ENCODE data around the gene LBX2.

Gene LBX2, protein sequence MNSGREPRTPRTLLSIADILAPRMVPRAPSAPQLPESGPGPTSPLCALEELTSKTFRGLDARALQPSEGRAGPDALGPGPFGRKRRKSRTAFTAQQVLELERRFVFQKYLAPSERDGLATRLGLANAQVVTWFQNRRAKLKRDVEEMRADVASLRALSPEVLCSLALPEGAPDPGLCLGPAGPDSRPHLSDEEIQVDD

DNA sequence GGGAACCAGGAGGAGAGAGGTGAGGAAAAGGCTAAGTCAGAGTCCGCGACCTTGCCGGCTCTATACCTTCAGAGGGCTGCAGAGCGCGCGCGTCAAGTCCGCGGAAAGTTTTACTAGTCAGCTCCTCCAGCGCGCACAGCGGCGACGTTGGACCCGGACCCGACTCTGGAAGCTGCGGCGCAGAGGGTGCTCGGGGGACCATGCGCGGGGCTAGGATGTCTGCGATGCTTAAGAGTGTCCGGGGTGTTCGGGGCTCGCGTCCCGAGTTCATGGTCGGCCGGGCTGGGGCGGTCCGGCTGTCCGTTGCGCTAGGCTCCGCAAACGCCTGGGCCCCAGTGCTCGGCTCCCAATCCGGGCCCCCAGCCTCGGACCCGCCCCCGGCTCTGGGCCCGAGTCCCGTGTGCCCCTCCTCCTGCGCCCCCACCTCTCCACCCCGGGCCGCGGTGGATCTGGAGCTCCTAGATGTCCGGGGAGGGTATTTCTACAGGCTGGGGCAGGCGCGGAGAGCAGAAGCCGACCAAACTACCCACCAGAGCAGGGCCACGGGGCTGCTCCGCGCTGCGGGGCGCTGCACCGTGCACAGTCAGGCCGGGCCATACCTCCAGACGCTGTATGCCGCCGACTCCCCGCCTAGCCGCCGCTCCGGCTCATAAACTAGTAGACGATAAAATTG, at the start of gene LBX2:
LBX2 (minus strand) TSS at position 337 of the 673 bp plus-strand sequence; CDS start at position 271, 66 bp downstream.
- no peak for DNase-seq (ENCODE audit: low spot score)

DNA sequence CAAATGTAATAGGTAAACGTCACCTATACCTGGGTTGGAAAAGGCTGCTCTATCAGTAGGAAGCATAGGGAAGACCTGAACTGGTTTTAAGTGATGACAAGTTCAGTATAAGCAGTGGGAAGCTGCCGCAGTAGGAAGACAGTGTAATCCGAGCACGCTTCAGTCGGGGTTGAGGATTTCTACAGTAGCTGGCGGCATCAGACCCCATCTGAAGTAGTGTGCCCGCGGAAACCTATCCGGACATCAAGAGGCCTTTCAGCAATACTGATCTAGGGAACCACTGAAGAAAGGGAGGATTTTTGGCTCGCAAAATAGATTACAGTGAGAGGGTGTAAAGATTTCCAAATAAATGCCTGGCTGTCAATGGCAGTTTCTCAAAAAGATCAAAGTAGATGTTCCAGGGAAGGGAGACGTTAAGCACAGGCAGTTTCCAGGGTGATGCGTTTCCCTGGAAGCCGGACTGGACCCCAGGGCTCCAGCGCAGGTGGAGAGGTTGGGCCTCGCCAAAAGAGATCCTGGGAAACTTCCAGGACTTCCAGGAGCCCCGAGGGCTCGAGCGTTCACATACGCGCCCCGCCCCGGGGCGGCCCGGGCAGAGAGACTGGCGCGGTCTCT, 49.0 kb upstream of the LBX2 start:
- DNase-seq (ENCODE audit: low spot score): no peak

DNA sequence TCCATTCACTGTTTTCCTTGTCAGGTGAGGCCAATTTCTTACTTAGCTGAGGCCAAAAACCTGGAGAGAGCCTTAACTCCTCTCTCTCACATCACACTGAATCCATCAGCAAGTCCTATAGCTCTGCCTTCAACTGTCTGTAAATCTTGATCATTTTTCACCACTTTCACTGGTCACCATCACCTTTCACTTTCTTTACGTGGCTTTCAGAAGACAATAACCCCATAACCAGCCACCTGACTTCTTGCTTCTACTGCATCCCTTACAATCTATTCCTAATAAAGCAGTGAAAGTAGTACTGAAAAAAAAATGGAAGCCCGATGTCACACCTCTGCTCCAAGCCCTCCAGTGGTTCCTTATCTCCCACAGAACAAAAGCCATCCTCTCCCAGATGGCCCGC, 46.6 kb upstream of the LBX2 start:
- DNase-seq (ENCODE audit: low spot score): no peak

DNA sequence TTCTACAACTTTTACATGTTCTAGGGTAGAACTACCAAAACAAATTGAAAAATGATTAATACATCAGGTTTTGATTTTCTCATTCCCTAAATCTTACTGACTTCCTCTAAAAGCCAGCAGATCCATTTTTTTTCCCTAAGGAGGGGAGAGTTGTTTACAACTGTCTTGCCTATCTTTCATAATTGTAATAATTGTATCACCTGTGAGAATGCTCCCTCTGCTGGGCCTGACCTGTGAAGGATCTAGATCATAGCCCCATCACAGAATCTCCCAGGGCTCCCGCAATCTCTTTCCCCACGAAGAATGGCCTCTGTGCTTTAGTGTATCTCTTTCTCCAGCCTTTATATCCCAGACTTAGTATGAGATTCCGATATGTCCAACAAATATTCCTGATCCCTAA, 45.2 kb upstream of the LBX2 start:
- no peak for DNase-seq (ENCODE audit: low spot score)

DNA sequence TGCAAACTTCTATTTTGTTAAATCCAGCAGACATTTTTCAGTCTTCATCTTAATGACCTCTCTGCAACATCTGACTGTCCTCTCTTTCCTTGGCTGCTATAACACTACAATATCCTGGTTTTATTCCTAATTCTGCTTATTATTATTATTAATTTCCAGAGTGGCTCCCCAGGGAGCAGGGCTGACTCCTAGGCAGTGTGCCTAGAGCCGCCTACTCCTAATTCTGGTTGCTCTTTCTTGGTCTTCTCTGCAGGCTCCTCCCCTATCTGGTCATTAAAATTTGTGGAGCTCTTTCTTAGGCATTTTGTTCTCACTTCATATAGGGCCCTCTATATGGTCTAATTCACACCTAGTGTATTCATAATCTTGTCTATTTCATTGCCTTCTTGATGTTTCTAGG, 43.6 kb upstream of the LBX2 start:
- DNase-seq (ENCODE audit: low spot score): no peak

DNA sequence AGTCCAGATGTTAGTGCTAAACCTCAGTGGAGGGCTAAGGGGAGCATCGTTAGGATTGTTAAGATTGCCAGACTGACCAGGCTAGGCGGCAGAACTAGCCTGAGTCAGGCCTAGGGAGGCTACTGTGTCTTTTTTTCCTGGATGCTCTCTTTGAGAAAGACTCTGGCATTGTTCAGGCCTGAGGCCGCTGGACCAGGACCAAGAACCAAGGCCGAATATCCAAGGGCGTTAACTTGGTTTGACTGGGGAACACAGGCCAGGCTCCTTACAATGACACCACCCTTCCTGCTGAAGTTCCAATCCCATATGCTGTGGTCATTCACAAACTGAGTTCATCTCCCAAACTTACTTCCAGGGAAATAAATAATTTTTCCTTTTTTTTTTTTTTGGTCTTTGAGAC, 40.9 kb upstream of the LBX2 start:
- DNase-seq (ENCODE audit: low spot score): no peak

DNA sequence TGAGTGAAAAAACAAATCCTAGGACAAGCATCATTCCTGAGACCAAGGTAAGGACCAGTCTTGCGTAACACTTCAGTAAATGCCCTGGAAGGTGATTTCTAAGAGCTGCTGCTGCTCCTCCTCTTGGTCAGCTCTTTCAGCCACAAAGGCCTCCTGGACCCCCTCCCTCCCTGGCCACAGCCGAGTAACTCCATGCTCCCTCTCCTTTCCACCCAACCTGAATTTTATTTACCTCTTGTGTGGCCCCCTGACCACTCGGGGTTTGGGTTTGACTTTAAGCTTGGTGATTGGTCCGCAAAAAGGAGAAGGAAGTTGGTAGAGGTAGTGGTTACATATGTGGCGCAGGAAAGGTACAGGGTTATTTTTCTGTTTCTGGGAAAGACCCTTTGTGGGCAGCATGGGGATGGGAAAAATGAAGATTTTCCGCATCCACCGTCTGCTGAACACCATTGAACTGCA, 39.5 kb upstream of the LBX2 start:
- peak; percentile 29 for DNase-seq (ENCODE audit: low spot score)

DNA sequence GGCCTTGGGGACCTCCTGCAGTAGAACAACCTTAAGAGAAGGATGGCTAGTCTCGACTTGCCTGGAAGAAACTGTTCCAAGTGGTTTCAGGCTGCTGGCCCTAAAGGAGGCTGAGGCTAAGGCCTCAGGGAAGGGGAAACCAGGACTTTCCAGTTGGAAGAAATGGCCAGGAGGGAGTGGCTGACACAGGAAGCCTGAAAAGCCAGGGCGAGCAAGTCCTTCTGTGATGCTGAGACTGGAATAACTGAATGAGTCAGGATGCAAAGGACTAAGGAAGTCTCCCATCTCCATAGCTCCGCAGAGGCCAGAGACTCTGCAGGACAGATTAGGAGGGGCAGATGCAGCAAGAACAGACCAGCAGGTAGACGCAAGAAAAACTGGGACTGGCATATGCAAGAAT, 37.7 kb upstream of the LBX2 start:
- DNase-seq (ENCODE audit: low spot score): no peak

DNA sequence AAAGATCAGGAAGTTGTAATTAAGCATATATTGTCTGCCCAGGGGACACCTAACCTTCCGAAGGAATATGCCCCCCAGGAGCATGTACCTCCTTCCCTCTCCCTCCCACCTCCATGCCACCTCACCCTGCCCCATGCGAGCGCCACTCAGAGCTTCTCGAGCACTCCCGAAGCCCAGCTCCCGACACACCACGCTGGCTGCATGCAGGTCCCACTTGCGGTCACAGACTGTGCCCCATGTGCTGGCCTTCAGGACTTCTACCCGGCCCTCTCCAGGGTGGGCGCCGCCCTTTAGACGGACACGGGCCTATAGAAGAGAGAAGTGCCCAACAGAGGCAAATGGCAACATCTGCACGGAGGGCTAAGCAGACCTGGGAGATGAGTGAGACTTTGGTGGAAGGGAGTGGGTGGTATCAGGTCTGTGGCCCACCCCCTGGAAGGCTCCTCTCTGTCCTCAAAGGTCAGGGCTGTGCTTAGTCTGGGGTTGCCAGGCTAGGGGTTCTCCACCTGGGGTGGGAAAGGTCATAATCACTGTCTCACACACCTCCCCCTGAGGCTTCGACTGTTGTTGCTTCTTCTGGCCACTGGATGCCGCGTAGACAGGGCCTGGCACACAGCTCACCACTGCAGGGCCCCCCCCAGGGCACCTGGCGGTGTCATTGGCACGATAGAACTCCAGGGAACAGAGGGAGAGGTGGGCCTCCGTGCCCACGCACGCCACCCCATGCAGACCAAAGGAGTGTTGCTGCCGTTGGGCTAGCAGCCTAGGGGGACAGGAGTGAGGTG, 37.0 kb upstream of the LBX2 start:
- DNase-seq (ENCODE audit: low spot score): no peak

DNA sequence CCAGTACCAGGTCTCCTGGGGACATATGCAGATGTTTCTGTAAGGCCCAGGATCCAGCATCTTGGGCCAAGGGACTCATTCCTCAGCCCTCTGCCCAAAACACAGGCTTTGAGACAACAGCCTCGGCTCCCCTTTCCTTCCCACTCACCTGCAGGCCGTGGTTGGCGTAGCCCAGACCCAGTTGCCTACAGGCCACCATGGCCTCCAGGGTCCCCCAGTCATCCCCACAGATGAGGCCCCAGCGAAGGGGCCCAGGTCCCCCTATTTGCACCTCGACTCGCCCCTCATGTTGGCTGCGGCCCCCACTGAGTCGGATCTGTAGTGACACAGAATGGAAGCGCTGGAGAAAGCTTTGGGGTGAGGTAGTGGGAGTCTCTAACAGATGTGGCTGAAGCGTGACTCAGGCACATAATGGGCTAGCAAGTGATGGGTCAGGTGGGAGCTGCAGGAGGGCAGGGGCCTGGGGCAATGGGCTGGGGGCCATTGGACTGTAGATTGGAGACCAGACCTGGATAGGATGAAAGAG, 36.1 kb upstream of the LBX2 start:
- no peak for DNase-seq (ENCODE audit: low spot score)

DNA sequence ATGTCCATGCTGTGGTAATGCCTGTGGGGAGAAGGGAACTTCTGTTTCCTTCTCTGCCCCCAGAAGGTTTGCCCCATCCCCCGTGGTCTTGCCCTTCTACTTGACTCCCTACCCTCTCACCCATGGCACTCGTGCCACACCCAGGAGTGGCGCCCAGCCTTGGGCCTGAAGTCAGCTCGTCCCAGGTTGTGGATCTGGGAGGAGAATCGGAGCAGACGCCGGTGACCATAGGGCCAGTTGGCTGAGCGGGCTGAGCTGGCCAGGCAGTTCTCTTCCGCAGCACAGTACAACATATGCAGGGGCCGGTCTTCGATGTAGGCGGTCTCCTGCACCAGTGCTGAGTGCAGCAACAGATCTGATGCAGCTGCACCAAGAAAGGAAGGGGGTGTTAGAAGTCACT, 35.0 kb upstream of the LBX2 start:
- DNase-seq (ENCODE audit: low spot score): no peak

DNA sequence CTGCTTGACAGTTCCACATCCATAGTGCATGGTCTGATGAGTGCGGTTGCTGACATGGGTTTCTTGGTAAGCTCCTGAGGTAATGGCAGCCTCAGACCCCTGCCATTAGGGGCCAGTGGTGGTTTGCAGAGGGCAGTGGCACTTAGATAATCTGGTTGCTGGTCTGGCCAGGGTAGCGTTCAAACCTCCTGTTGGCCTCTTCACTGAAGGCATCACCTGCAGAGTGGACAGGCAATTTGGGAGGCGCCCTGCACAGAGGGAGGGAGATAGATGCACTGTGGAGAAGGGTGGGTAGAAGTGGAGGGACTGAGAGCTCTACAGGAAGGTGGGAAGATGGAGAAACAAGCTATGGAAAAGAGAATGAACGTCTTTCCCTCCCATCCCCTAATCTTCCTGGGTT, 34.1 kb upstream of the LBX2 start:
- no peak for DNase-seq (ENCODE audit: low spot score)

DNA sequence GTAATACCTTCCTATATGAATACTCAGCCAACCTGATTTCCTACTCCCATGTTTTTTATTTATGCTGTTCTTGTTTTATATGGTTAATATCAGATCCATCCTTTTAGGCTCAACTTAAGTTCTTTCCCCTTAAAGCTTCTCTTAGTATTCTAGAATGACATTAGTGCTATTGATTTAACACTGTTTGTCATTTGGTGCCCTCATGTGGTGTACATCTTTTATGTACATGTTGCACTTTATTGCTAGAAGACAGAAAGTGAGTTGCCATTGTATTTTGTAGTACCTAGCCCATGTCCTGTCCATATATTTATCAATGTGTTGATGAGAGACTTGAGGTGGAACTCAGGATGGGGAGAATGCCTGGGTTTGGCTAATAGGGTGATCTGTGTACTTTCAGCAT, 32.8 kb upstream of the LBX2 start:
- DNase-seq (ENCODE audit: low spot score): peak; percentile 49

DNA sequence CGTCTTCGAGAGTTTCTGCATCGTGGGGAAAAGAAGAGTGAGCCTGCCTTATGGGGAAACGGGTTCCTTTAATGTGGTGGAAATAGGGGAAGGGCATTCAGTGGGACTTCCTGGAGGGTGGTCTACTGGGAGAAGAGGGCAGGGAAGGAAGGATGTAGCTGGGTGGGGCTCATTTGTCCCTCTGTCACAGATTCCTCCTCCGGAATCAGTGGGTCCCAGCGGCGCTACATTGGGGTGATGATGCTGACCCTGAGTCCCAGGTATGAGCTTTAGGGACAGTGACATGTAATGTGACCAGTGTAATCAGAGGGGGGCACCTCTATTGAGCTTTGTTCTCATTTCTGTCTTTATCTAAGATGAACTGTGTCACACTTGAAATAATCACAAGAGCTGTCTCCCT, 32.3 kb upstream of the LBX2 start:
- DNase-seq (ENCODE audit: low spot score): no peak

DNA sequence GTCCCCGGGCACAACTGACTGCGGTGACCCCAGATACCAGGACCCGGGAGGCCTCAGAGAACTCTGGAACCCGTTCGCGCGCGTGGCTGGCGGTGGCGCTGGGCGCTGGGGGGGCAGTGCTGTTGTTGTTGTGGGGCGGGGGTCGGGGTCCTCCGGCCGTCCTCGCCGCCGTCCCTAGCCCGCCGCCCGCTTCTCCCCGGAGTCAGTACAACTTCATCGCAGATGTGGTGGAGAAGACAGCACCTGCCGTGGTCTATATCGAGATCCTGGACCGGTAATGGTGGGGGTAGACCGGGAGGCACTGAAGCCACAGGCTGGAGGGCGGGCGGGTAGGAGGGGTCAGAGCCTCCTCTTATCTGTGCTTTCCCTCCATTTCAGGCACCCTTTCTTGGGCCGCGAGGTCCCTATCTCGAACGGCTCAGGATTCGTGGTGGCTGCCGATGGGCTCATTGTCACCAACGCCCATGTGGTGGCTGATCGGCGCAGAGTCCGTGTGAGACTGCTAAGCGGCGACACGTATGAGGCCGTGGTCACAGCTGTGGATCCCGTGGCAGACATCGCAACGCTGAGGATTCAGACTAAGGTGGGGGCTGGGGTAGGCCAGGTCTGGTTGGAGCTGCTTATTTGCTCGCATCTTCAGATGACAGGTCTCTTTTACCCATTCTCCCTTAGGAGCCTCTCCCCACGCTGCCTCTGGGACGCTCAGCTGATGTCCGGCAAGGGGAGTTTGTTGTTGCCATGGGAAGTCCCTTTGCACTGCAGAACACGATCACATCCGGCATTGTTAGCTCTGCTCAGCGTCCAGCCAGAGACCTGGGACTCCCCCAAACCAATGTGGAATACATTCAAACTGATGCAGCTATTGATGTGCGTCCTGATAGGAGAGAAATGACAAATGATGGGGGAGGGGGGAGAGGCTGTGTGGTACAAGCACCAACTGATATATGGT, 31.1 kb upstream of the LBX2 start:
- peak; percentile 64 for DNase-seq (ENCODE audit: low spot score)

DNA sequence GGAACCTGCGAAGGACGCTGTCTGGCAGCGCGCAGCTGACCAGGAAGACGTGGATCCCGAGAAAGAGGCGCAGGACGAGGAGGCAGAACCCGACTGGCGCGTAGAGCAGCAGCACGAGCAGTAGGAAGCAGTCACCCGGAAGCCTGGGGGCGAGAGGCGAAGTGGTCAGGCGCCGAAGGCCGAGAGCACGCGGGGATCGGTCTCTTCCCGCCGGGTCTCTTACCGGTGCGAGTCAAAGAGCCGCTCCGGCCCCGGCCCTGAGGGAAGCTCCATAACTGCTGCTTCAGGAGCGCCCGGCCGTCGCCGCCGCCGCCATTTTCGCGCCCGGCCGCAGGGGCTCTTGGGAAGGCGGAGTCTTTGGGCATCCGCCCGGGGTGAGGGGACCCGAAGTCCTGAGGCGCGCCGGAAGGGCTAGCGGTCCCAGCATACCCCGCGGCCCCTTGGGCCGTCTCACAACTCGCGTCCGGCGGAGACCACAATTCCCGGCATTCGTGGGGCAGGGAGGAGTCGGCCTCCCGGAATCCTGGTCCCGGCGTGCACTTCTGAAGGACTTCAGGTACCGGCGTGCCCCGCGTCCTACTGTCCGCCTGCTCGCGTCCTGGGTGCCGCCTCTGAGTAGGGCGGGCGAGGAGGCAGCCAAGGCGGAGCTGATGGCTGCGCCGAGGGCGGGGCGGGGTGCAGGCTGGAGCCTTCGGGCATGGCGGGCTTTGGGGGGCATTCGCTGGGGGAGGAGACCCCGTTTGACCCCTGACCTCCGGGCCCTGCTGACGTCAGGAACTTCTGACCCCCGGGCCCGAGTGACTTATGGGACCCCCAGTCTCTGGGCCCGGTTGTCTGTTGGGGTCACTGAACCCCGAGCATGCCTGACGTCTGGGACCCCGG, 30.2 kb upstream of the LBX2 start, which contains the start of the genes AUP1 and HTRA2:
AUP1 (minus strand) TSS at position 350 of the 882 bp plus-strand sequence; CDS start at position 273, 77 bp downstream.
HTRA2 (plus strand) TSS at position 577 of the 882 bp plus-strand sequence; CDS start at position 651, 74 bp downstream.
- peak; percentile 93 for DNase-seq (ENCODE audit: low spot score)

DNA sequence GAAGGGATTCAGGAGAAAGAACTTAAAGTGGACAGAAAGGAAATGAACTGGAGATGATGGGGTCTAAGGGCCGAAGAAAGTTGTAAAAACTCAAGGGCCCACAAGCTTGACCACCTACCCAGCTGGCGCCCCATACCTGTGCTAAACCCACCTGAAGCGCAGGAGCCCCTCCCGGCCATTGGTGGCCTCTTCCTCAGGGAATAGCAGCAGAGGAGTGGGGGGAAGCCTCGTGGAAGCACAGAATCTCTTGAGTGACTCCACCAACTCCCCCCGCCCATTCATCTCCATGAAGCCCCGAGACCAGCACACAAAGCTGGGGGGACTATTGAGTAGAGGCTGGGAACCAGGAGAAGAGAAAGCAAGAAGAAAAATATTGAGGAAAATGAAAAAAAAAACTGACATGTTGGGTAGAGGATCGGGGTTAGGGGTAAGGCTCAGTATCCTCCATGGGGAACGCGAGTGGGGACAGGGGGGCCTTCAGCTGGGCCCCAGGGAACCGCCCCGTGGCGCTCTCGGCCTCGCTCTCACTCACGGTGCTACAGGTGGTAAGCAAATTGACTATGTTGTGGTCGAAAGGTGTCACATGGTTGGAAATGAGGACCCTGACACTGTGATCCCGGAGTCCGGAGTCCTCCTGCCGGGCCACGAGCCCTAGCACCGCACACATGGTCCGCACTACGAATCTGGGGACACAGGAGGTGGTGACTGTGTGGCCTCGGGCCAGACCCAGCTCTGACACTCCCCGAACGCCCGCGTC, 29.4 kb upstream of the LBX2 start:
- peak; percentile 32 for DNase-seq (ENCODE audit: low spot score)

DNA sequence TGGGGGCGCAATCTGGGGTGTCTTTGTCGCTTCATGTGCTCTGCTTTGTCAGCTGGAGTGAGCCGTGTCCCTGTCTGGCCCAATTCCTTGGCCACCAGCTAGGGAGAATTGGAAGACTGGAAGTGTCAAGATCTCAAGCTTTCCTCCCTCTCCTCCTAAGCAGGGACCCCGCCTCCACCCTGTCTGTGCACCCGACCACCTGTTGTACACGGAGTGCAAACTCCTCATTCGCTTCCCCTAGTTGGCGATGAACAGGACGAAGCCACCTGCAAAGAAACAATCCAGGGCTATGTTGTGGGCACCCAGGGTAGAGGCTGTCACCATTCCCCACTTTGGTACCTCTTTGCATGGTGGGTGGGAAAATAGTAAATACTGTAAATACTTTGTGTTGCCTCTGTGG, 28.3 kb upstream of the LBX2 start:
- no peak for DNase-seq (ENCODE audit: low spot score)

DNA sequence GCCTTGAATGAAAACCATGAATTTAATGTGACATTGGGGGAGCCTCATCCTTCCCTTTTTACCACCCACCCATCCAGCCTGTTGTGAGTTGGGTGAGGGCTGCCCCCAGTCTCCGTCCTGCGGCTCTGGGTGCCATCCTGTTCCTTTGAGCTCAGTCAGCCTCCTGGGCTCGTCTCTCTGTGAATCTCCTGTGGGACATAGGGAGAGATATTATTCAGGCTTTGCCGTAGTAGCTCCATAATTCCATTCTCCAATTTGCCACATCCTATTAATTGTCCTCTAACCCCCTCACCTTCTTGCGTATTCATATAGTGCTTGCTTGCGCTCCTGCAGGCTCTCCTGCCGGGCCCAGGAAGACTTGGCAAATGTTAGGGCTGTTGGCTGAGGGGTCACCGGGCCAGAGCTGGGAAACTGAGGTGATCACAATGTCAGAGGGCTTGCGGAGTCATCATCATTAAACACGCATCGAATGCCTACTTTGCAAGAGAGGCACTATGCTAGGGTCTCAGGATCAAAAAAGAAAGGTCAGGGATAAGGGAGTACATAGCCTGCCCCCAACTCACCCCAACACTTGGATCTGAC, 27.3 kb upstream of the LBX2 start:
- DNase-seq (ENCODE audit: low spot score): no peak

Data from germinal center (tissue), 1 donor.